Skeletal muscle satellite cell (primary cell): ENCODE results near the gene DOCK2.

Source experiments
- H3K27me3 ChIP-seq: 2 replicates; pipeline ENCODE4 v1.7.0; 2013; ENCODE audit warnings: low read length; ENCODE audit not compliant: control insufficient read depth, insufficient read depth
- H3K36me3 ChIP-seq: 2 replicates; pipeline ENCODE4 v1.7.0; 2013; ENCODE audit warnings: mild to moderate bottlenecking, control low read depth, low read length; ENCODE audit not compliant: insufficient read depth
- H3K4me1 ChIP-seq: 2 replicates; pipeline ENCODE4 v1.7.0; 2013; ENCODE audit warnings: low read length; ENCODE audit not compliant: control insufficient read depth, insufficient read depth
- H3K4me2 ChIP-seq: 2 replicates; pipeline ENCODE4 v1.7.0; 2013; ENCODE audit warnings: mild to moderate bottlenecking, low read length
- H3K4me3 ChIP-seq: 2 replicates; pipeline ENCODE4 v1.7.0; 2013; ENCODE audit warnings: low read length
- H3K9ac ChIP-seq: 2 replicates; pipeline ENCODE4 v1.7.0; 2013; ENCODE audit warnings: mild to moderate bottlenecking, low read depth, low read length, moderate library complexity
- H3K9me3 ChIP-seq: replicated peaks from 2 replicates; pipeline ENCODE4 v1.7.0; 2013; ENCODE audit warnings: mild to moderate bottlenecking, control low read depth, low read length

The DOCK2 gene

GRCh38 chr5:170012622-170013021 lies 375.5 kb downstream of the DOCK2 start:
- no peak overlapping the region for H3K4me2 ChIP-seq
- H3K27me3 ChIP-seq, result peaks cover 39% of the 10 kb centered on the region
- H3K36me3 ChIP-seq, result no peaks in the 10 kb centered on the region
- H3K9me3 ChIP-seq, result no peaks in the 10 kb centered on the region
- H3K9ac ChIP-seq, result no peak overlapping the region
- H3K4me3 ChIP-seq, result no peak overlapping the region
- no peaks in the 10 kb centered on the region for H3K4me1 ChIP-seq

GRCh38 chr5:170020423-170020822 lies 383.3 kb downstream of the DOCK2 start:
- Histone ChIP-seq H3K4me1 (no peaks in the 10 kb centered on the region), H3K4me2 (no peak overlapping the region), H3K36me3 (no peaks in the 10 kb centered on the region), H3K27me3 (peaks cover 56% of the 10 kb centered on the region), H3K9ac (no peak overlapping the region), H3K4me3 (no peak overlapping the region), H3K9me3 (no peaks in the 10 kb centered on the region)

GRCh38 chr5:170021506-170021905 lies 384.4 kb downstream of the DOCK2 start:
- Histone ChIP-seq H3K4me1 (no peaks in the 10 kb centered on the region), H3K36me3 (no peaks in the 10 kb centered on the region), H3K9ac (no peak overlapping the region), H3K9me3 (no peaks in the 10 kb centered on the region), H3K4me2 (no peak overlapping the region), H3K27me3 (peaks cover 50% of the 10 kb centered on the region), H3K4me3 (no peak overlapping the region)

DNA sequence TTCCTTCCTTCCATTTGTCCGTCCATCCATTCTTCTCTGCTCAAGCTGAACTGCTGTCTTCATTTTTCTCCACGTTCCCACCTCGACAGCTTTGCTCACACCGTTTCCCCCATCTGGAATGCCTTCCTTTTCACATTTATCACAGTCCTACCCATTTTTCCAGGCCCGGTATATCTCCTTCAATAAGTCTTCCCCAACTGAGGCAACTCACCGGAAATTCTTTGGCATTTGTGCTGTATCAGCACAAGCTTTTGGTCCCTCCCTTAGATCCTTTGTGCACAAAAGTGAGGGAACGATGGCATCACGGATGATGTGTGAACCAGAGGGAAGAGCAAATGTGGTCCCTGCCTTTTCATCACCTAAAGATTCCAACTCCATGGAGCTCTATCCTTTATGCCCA lies 388.8 kb downstream of the DOCK2 start:
- H3K4me1 ChIP-seq, result no peaks in the 10 kb centered on the region
- H3K9me3 ChIP-seq, result no peaks in the 10 kb centered on the region
- H3K4me3 ChIP-seq, result no peak overlapping the region
- no peak overlapping the region for H3K9ac ChIP-seq
- no peaks in the 10 kb centered on the region for H3K36me3 ChIP-seq
- peaks cover 17% of the 10 kb centered on the region for H3K27me3 ChIP-seq
- no peak overlapping the region for H3K4me2 ChIP-seq

- Histone ChIP-seq H3K9ac (no peak overlapping the region), H3K4me1 (no peaks in the 10 kb centered on the region), H3K36me3 (no peaks in the 10 kb centered on the region), H3K27me3 (peaks cover 7% of the 10 kb centered on the region), H3K4me2 (no peak overlapping the region), H3K9me3 (no peaks in the 10 kb centered on the region), H3K4me3 (no peak overlapping the region)
These were observed 391.0 kb downstream of the DOCK2 start for GRCh38 chr5:170028124-170028523.

- Histone ChIP-seq H3K9me3 (no peaks in the 10 kb centered on the region), H3K4me2 (no peak overlapping the region), H3K36me3 (no peaks in the 10 kb centered on the region), H3K4me3 (no peak overlapping the region), H3K4me1 (no peaks in the 10 kb centered on the region), H3K27me3 (no peaks in the 10 kb centered on the region), H3K9ac (no peak overlapping the region)
These were observed 397.2 kb downstream of the DOCK2 start for GRCh38 chr5:170034231-170034630.

- H3K4me1 ChIP-seq, result no peaks in the 10 kb centered on the region
- no peak overlapping the region for H3K4me3 ChIP-seq
- H3K4me2 ChIP-seq, result no peak overlapping the region
- H3K36me3 ChIP-seq, result no peaks in the 10 kb centered on the region
- H3K9ac ChIP-seq, result no peak overlapping the region
- peaks cover 2% of the 10 kb centered on the region for H3K27me3 ChIP-seq
- H3K9me3 ChIP-seq, result no peaks in the 10 kb centered on the region
These were observed 401.2 kb downstream of the DOCK2 start for GRCh38 chr5:170038241-170038640.

DNA sequence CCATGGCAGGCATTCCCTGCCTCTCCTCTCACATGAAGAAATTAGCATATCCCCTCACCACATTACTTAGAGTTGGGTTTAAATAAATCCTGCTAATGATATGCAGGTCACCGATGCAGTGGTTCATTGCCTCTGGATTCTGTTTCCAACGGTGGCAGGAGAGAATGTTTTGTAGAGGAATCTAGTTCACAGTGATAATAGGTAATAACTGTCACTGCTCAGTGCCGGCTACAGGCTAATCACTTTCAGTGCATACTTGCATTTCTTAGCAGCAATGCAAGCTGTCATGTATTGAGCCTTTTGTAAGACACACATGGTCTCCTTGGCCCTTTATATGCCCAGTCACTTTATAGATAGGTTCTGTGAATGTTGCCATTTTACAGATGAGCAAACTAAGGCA lies 402.8 kb downstream of the DOCK2 start:
- H3K4me2 ChIP-seq, result no peak overlapping the region
- H3K9ac ChIP-seq, result no peak overlapping the region
- no peak overlapping the region for H3K4me3 ChIP-seq
- no peaks in the 10 kb centered on the region for H3K36me3 ChIP-seq
- H3K27me3 ChIP-seq, result peaks cover 2% of the 10 kb centered on the region
- H3K4me1 ChIP-seq, result no peaks in the 10 kb centered on the region
- H3K9me3 ChIP-seq, result no peaks in the 10 kb centered on the region

- H3K36me3 ChIP-seq, result no peaks in the 10 kb centered on the region
These were observed 409.2 kb downstream of the DOCK2 start for GRCh38 chr5:170046241-170046640.

GRCh38 chr5:170049713-170050112 lies 412.6 kb downstream of the DOCK2 start:
- H3K36me3 ChIP-seq, result no peaks in the 10 kb centered on the region
- H3K4me1 ChIP-seq, result no peaks in the 10 kb centered on the region
- H3K9me3 ChIP-seq, result no peaks in the 10 kb centered on the region
- no peak overlapping the region for H3K9ac ChIP-seq
- H3K4me3 ChIP-seq, result no peak overlapping the region
- H3K27me3 ChIP-seq, result no peaks in the 10 kb centered on the region
- H3K4me2 ChIP-seq, result no peak overlapping the region

More at GRCh38 chr5:170046241-170046640, 409.2 kb downstream of the DOCK2 start:
- Histone ChIP-seq H3K9me3 (no peaks in the 10 kb centered on the region), H3K27me3 (no peaks in the 10 kb centered on the region), H3K4me2 (no peak overlapping the region), H3K4me1 (no peaks in the 10 kb centered on the region), H3K9ac (no peak overlapping the region), H3K4me3 (no peak overlapping the region)

GRCh38 chr5:170053896-170054295 lies 416.8 kb downstream of the DOCK2 start:
- Histone ChIP-seq H3K4me1 (no peaks in the 10 kb centered on the region), H3K36me3 (no peaks in the 10 kb centered on the region)

DNA sequence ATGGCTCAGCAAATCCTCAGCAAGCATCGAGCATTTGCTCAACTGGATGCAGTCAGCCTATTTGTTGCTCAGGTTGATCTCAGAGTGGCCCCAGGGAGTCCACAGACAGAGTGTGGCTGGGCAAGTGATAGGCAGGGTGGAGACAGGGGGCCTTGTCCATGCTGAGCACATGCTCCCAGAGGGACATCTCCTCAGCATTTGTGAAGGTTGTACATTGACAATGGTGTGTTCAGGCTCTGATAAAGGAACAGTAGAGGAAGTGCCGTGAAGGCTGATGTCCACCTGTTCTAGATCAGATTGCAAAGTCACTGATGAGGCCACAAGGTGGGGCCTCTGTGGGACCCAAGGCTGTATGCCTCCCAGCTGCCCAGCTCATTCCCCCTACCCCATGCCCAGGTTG lies 418.5 kb downstream of the DOCK2 start:
- Histone ChIP-seq H3K36me3 (no peaks in the 10 kb centered on the region), H3K9me3 (no peaks in the 10 kb centered on the region), H3K4me2 (no peak overlapping the region), H3K4me1 (no peaks in the 10 kb centered on the region), H3K27me3 (no peaks in the 10 kb centered on the region), H3K9ac (no peak overlapping the region), H3K4me3 (no peak overlapping the region)

More at GRCh38 chr5:170053896-170054295, 416.8 kb downstream of the DOCK2 start:
- H3K4me3 ChIP-seq, result no peak overlapping the region
- no peak overlapping the region for H3K4me2 ChIP-seq
- no peaks in the 10 kb centered on the region for H3K27me3 ChIP-seq
- H3K9me3 ChIP-seq, result no peaks in the 10 kb centered on the region
- no peak overlapping the region for H3K9ac ChIP-seq
